ENCODE results near the gene RBPJL.

Gene RBPJL

DNA sequence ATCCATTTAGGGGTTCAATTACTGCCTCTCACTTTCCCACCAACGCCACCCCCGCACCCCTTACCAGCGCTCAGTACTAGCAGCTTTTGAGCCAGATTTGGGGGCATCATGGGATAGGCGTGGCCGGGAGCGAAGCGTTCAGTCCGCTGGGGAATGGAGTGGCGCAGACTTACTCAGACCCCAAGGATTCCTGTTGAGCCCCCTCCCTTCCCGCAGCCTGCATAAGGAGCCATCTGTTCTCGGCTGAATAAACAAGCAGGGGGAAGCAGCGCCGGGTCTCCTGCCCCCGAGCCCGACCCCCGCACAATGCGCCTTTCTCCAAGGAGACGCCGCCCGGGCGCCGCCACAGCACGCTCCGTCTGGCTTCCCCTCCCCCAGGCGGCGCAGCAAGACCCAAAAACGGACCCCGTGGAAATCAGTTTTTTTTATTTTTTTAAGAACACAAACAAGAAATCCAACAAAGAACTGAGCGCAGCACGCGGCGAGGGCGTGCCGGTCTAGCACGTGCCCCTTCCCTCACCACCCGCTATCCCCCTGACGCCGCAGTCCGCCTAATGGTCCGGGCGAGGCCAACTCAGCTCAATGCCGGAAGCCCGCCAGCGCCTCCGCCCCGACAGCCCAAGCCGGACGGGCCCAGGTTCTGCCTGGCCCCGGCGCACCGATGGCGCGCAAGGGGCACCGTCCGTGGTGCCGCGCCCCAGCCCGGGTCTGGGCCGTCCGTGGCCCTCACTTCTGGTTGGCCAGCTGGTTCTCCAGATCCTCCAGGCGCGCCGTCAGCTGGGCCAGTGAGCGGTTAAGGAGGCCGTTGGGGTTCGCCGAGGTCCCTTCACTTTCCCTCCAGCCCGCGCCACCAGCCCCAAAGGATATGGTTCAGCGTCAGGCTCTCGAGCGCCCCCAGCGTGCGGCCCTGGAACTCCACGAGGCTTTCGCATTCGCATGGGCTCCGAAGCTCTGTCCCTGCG, 13.3 kb upstream of the RBPJL start:
- H3K27ac ChIP-seq (ENCODE audit: low read length) = no peak overlapping the region
- peaks cover 3% of the 10 kb centered on the region; the same call in 1 of the 2 replicates for H3K4me1 ChIP-seq (ENCODE audit: control insufficient read depth, insufficient read depth, low read length)
- H3K27me3 ChIP-seq (ENCODE audit: control insufficient read depth, insufficient read depth, low read length) = peaks cover 3% of the 10 kb centered on the region
- no peak for DNase-seq (ENCODE audit: low read depth, low spot score)
- H3K4me3 ChIP-seq (ENCODE audit: low read length) = peak overlapping the region; percentile 42; the same call in 1 of the 2 replicates
- H3K9me3 ChIP-seq (ENCODE audit: control insufficient read depth, insufficient read depth, low read length) = no peaks in the 10 kb centered on the region
- WGBS (ENCODE audit: insufficient coverage, insufficient read length) = no CpG with 5 or more reads among the region's 79 CpGs
- no peaks in the 10 kb centered on the region for H3K36me3 ChIP-seq (ENCODE audit: control insufficient read depth, insufficient read depth, low read length)

GRCh38 chr20:45294003-45294368, 12.7 kb upstream of the RBPJL start:
- H3K27ac ChIP-seq (ENCODE audit: low read length) = no peak overlapping the region

GRCh38 chr20:45294659-45295058, 12.0 kb upstream of the RBPJL start:
- WGBS (ENCODE audit: insufficient coverage, insufficient read length) = no CpG with 5 or more reads among the region's 1 CpG
- H3K27ac ChIP-seq (ENCODE audit: low read length) = no peak overlapping the region
- H3K9me3 ChIP-seq (ENCODE audit: control insufficient read depth, insufficient read depth, low read length) = no peaks in the 10 kb centered on the region
- no peak overlapping the region for H3K4me3 ChIP-seq (ENCODE audit: low read length)
- H3K4me1 ChIP-seq (ENCODE audit: control insufficient read depth, insufficient read depth, low read length) = peaks cover 3% of the 10 kb centered on the region; the same call in 1 of the 2 replicates
- DNase-seq (ENCODE audit: low read depth, low spot score) = no peak
- H3K36me3 ChIP-seq (ENCODE audit: control insufficient read depth, insufficient read depth, low read length) = no peaks in the 10 kb centered on the region
- H3K27me3 ChIP-seq (ENCODE audit: control insufficient read depth, insufficient read depth, low read length) = peaks cover 3% of the 10 kb centered on the region

More at GRCh38 chr20:45294003-45294368, 12.7 kb upstream of the RBPJL start:
- WGBS (ENCODE audit: insufficient coverage, insufficient read length) = no CpG with 5 or more reads among the region's 5 CpGs
- Histone ChIP-seq H3K9me3 (ENCODE audit: control insufficient read depth, insufficient read depth, low read length) (no peaks in the 10 kb centered on the region), H3K27me3 (ENCODE audit: control insufficient read depth, insufficient read depth, low read length) (peaks cover 3% of the 10 kb centered on the region), H3K4me1 (ENCODE audit: control insufficient read depth, insufficient read depth, low read length) (peaks cover 3% of the 10 kb centered on the region; the same call in 1 of the 2 replicates), H3K4me3 (ENCODE audit: low read length) (no peak overlapping the region), H3K36me3 (ENCODE audit: control insufficient read depth, insufficient read depth, low read length) (no peaks in the 10 kb centered on the region)
- DNase-seq (ENCODE audit: low read depth, low spot score) = no peak

DNA sequence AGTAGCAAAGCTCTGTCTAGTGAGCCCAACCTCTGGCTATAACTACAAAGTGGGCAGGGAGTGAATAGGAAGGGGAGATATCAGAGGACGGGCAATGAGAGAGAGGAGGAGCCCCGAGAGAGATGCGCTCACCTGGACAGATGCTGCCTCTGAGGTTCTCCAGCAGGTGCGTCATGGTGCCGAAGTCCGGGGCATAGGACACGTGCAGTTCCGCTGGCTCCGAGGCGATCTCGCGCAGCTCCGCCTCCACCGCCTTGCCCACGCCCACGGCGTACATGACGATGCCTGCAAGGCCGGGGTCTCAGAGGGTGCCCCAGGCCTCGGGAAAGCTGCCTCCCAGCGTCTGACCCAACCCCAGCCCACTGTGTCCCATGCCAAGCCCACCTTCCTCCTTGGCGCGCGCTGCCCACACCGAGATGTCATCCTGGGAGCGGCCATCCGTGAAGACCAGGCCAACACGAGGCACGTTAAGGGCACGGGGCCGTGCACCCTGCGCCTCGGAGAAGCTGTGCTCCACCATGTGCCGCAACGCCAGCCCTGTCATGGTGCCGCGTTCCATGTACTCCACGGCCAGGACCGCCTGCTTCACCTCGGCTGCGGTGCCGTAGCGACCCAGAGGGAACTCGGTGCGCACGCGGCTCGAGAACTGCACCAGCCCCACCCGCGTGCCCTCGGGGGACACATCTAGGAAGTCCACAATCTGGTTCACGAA, 8.7 kb upstream of the RBPJL start:
- no peaks in the 10 kb centered on the region for H3K36me3 ChIP-seq (ENCODE audit: control insufficient read depth, insufficient read depth, low read length)
- H3K27ac ChIP-seq (ENCODE audit: low read length) = no peak overlapping the region
- no peaks in the 10 kb centered on the region for H3K9me3 ChIP-seq (ENCODE audit: control insufficient read depth, insufficient read depth, low read length)
- no peak overlapping the region for H3K4me3 ChIP-seq (ENCODE audit: low read length)
- DNase-seq (ENCODE audit: low read depth, low spot score) = no peak
- H3K4me1 ChIP-seq (ENCODE audit: control insufficient read depth, insufficient read depth, low read length) = 0 out of 2 replicates have a peak, but pooled peaks cover 2% of the 10 kb centered on the region
- no CpG with 5 or more reads among the region's 52 CpGs for WGBS (ENCODE audit: insufficient coverage, insufficient read length)
- no peaks in the 10 kb centered on the region; the same call in 1 of the 2 replicates for H3K27me3 ChIP-seq (ENCODE audit: control insufficient read depth, insufficient read depth, low read length)

GRCh38 chr20:45299786-45300185, 6.9 kb upstream of the RBPJL start:
- Histone ChIP-seq H3K36me3 (ENCODE audit: control insufficient read depth, insufficient read depth, low read length) (no peaks in the 10 kb centered on the region), H3K27me3 (ENCODE audit: control insufficient read depth, insufficient read depth, low read length) (no peaks in the 10 kb centered on the region), H3K4me1 (ENCODE audit: control insufficient read depth, insufficient read depth, low read length) (0 out of 2 replicates have a peak, but pooled peaks cover 2% of the 10 kb centered on the region), H3K27ac (ENCODE audit: low read length) (no peak overlapping the region), H3K9me3 (ENCODE audit: control insufficient read depth, insufficient read depth, low read length) (no peaks in the 10 kb centered on the region), H3K4me3 (ENCODE audit: low read length) (no peak overlapping the region)
- DNase-seq (ENCODE audit: low read depth, low spot score) = no peak
- WGBS (ENCODE audit: insufficient coverage, insufficient read length) = no CpG with 5 or more reads among the region's 6 CpGs

DNA sequence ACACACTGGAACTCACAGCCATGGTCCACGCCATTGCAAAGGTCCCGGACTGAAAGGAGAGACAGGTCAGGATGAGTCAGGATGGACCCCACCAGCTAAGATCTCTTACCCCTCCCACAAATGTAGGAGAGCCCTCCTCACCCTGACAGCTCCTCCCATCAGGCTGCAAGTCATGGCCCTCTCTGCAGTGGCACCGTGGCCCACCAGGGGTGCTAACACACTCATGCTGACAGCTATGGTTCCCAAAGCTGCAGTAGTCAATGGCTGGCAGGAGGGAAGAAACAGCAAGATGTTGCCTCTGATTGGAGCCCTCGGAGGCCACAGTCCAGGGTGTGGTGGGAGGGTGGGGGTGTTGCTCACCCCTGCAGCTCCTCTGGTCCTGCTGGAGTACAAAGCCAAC, 5.7 kb upstream of the RBPJL start:
- Histone ChIP-seq H3K4me3 (ENCODE audit: low read length) (no peak overlapping the region), H3K4me1 (ENCODE audit: control insufficient read depth, insufficient read depth, low read length) (0 out of 2 replicates have a peak, but pooled peaks cover 2% of the 10 kb centered on the region), H3K27ac (ENCODE audit: low read length) (no peak overlapping the region), H3K27me3 (ENCODE audit: control insufficient read depth, insufficient read depth, low read length) (no peaks in the 10 kb centered on the region), H3K9me3 (ENCODE audit: control insufficient read depth, insufficient read depth, low read length) (no peaks in the 10 kb centered on the region), H3K36me3 (ENCODE audit: control insufficient read depth, insufficient read depth, low read length) (no peaks in the 10 kb centered on the region)
- DNase-seq (ENCODE audit: low read depth, low spot score) = no peak
- WGBS (ENCODE audit: insufficient coverage, insufficient read length) = no CpG with 5 or more reads among the region's 4 CpGs

GRCh38 chr20:45301824-45302271, 4.8 kb upstream of the RBPJL start:
- Histone ChIP-seq H3K36me3 (ENCODE audit: control insufficient read depth, insufficient read depth, low read length) (peaks cover 2% of the 10 kb centered on the region; the same call in 1 of the 2 replicates), H3K27me3 (ENCODE audit: control insufficient read depth, insufficient read depth, low read length) (no peaks in the 10 kb centered on the region), H3K4me3 (ENCODE audit: low read length) (no peak overlapping the region), H3K9me3 (ENCODE audit: control insufficient read depth, insufficient read depth, low read length) (no peaks in the 10 kb centered on the region), H3K27ac (ENCODE audit: low read length) (no peak overlapping the region), H3K4me1 (ENCODE audit: control insufficient read depth, insufficient read depth, low read length) (peaks cover 3% of the 10 kb centered on the region)
- WGBS (ENCODE audit: insufficient coverage, insufficient read length) = no CpG with 5 or more reads among the region's 5 CpGs
- DNase-seq (ENCODE audit: low read depth, low spot score) = no peak

GRCh38 chr20:45303586-45304463, 2.8 kb upstream of the RBPJL start:
- H3K4me1 ChIP-seq (ENCODE audit: control insufficient read depth, insufficient read depth, low read length) = peaks cover 6% of the 10 kb centered on the region
- H3K36me3 ChIP-seq (ENCODE audit: control insufficient read depth, insufficient read depth, low read length) = peaks cover 2% of the 10 kb centered on the region; the same call in 1 of the 2 replicates
- H3K9me3 ChIP-seq (ENCODE audit: control insufficient read depth, insufficient read depth, low read length) = no peaks in the 10 kb centered on the region
- no peak overlapping the region for H3K27ac ChIP-seq (ENCODE audit: low read length)
- DNase-seq (ENCODE audit: low read depth, low spot score) = no peak
- H3K4me3 ChIP-seq (ENCODE audit: low read length) = no peak overlapping the region
- WGBS (ENCODE audit: insufficient coverage, insufficient read length) = no CpG with 5 or more reads among the region's 47 CpGs
- no peaks in the 10 kb centered on the region for H3K27me3 ChIP-seq (ENCODE audit: control insufficient read depth, insufficient read depth, low read length)

DNA sequence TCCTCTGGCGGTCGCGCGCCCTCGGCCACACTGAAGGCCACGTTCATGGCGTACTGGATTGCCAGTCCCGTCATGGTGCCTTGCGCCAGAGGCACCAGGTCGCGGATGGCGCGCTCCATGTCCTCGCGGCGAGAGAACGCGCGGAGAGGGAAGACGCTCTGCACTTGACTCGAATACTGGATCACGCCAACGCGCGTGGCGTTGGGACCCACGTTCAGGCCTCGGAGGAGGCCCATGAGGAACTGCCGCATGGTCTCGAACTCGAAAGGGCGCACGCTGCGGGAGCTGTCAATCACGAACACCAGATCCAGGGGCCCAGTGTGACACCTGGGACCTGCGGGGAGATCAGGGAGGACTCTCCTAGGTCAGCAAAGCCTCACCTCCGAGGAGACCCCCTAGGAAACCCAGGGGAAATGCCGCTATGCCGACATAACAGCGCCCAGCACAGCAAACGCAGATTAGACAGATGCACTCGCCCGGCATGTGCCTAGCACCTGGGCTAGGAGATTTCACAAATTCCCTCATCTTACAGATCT, 2.1 kb upstream of the RBPJL start:
- Histone ChIP-seq H3K27ac (ENCODE audit: low read length) (no peak overlapping the region), H3K9me3 (ENCODE audit: control insufficient read depth, insufficient read depth, low read length) (no peaks in the 10 kb centered on the region), H3K36me3 (ENCODE audit: control insufficient read depth, insufficient read depth, low read length) (peaks cover 2% of the 10 kb centered on the region; the same call in 1 of the 2 replicates), H3K27me3 (ENCODE audit: control insufficient read depth, insufficient read depth, low read length) (no peaks in the 10 kb centered on the region), H3K4me3 (ENCODE audit: low read length) (no peak overlapping the region), H3K4me1 (ENCODE audit: control insufficient read depth, insufficient read depth, low read length) (peaks cover 6% of the 10 kb centered on the region)
- no peak for DNase-seq (ENCODE audit: low read depth, low spot score)
- WGBS (ENCODE audit: insufficient coverage, insufficient read length) = no CpG with 5 or more reads among the region's 43 CpGs
